Liver (tissue), 9 donors: ENCODE results near the gene TUBA1C. TPM values are rescaled to one million over a fixed set of nuclear protein-coding genes. Genes with fewer than 3 reads are reported as not detected.

ENCODE experiments used
- DNase-seq: peaks from one replicate; pipeline ENCODE4 v3.0.0-alpha.2; 2017; ENCODE audit warnings: low spot score
- H3K27ac ChIP-seq, 2 donors: one replicate each; pipeline ENCODE4 v1.7.0; 2013; ENCODE audit warnings: inconsistent platforms in 2 of 2, low read length in 2 of 2, control low read depth in 1 of 2, low read depth in 1 of 2, mild to moderate bottlenecking in 1 of 2
- H3K27me3 ChIP-seq, 4 donors: one replicate each; pipeline versions ENCODE4 v1.6.1 to v1.7.0; 2013; ENCODE audit warnings: low read length in 3 of 4, inconsistent platforms in 1 of 4, mild to moderate bottlenecking in 1 of 4, moderate library complexity in 1 of 4; ENCODE audit not compliant: control insufficient read depth in 4 of 4, insufficient read depth in 4 of 4
- H3K36me3 ChIP-seq, 4 donors: one replicate each; pipeline versions ENCODE4 v1.6.1 to v1.7.0; 2013; ENCODE audit warnings: low read length in 3 of 4, mild to moderate bottlenecking in 3 of 4, low read depth in 1 of 4, moderate library complexity in 1 of 4; ENCODE audit not compliant: control insufficient read depth in 4 of 4, insufficient read depth in 3 of 4
- H3K4me1 ChIP-seq, 4 donors: one replicate each; pipeline versions ENCODE4 v1.6.1 to v1.7.0; 2013; ENCODE audit warnings: low read length in 3 of 4, mild to moderate bottlenecking in 3 of 4, moderate library complexity in 1 of 4; ENCODE audit not compliant: control insufficient read depth in 4 of 4, insufficient read depth in 4 of 4
- H3K4me3 ChIP-seq, 3 donors: one replicate each; pipeline versions ENCODE4 v1.6.1 to v1.7.0; 2013; ENCODE audit warnings: low read length in 3 of 3, control low read depth in 1 of 3, low read depth in 1 of 3, mild to moderate bottlenecking in 1 of 3
- H3K9ac ChIP-seq, 2 donors: one replicate each; pipeline ENCODE4 v1.7.0; 2013; ENCODE audit warnings: low read length in 2 of 2, mild to moderate bottlenecking in 2 of 2, moderate library complexity in 2 of 2, control low read depth in 1 of 2, low read depth in 1 of 2
- H3K9me3 ChIP-seq, 4 donors: one replicate each; pipeline versions ENCODE4 v1.6.1 to v1.7.0; 2013; ENCODE audit warnings: low read length in 3 of 4; ENCODE audit not compliant: control insufficient read depth in 4 of 4
- EGR1 ChIP-seq, 2 donors: IDR thresholded peaks; 2 replicates each; pipeline ENCODE4 v1.6.1; 2016 to 2018; ENCODE audit warnings: antibody characterized with exemption in 2 of 2, low read depth in 2 of 2
- FOXA1 ChIP-seq: IDR thresholded peaks from 2 replicates; pipeline ENCODE4 v1.6.1; 2016; ENCODE audit warnings: antibody characterized with exemption
- FOXA2 ChIP-seq: IDR thresholded peaks from 2 replicates; pipeline ENCODE4 v1.6.1; 2016; ENCODE audit warnings: antibody characterized with exemption
- GABPA ChIP-seq, 2 donors: IDR thresholded peaks in 1 of 2; conservative IDR thresholded peaks in 1 of 2; 2 replicates each; pipeline ENCODE4 v1.6.1; 2016; ENCODE audit warnings: antibody characterized with exemption in 2 of 2, mild to moderate bottlenecking in 1 of 2, moderate library complexity in 1 of 2
- HNF4A ChIP-seq, 2 donors: conservative IDR thresholded peaks; 2 replicates each; pipeline ENCODE4 v1.6.1; 2016; ENCODE audit warnings: antibody characterized with exemption in 2 of 2, mild to moderate bottlenecking in 2 of 2
- HNF4G ChIP-seq: IDR thresholded peaks from 2 replicates; pipeline ENCODE4 v1.6.1; 2016; ENCODE audit warnings: antibody characterized with exemption
- JUND ChIP-seq, 2 donors: IDR thresholded peaks; 2 replicates each; pipeline ENCODE4 v1.6.1; 2016; ENCODE audit warnings: antibody characterized with exemption in 2 of 2
- NR2F2 ChIP-seq: IDR thresholded peaks from 2 replicates; pipeline ENCODE4 v1.6.1; 2016; ENCODE audit warnings: antibody characterized with exemption
- RAD21 ChIP-seq, 2 donors: IDR thresholded peaks; 2 replicates each; pipeline ENCODE4 v1.6.1; 2016; ENCODE audit warnings: antibody characterized with exemption in 2 of 2, mild to moderate bottlenecking in 2 of 2
- RXRA ChIP-seq, 2 donors: IDR thresholded peaks; 2 replicates each; pipeline ENCODE4 v1.6.1; 2017 to 2018; ENCODE audit warnings: antibody characterized with exemption in 2 of 2, mild to moderate bottlenecking in 1 of 2
- SP1 ChIP-seq: IDR thresholded peaks from 2 replicates; pipeline ENCODE4 v1.6.1; 2018; ENCODE audit warnings: antibody characterized with exemption, mild to moderate bottlenecking
- TAF1 ChIP-seq: conservative IDR thresholded peaks from 2 replicates; pipeline ENCODE4 v1.6.1; 2016; ENCODE audit warnings: antibody characterized with exemption, mild to moderate bottlenecking
- YY1 ChIP-seq: IDR thresholded peaks from 2 replicates; pipeline ENCODE4 v1.6.1; 2016; ENCODE audit warnings: antibody characterized with exemption, mild to moderate bottlenecking
- WGBS: extraction: QIAGEN DNeasy Blood & Tissue Kit; methylation state at CpG from one replicate; pipeline ENCODE4 v1.1.7; 2013; 5-methylcytosine and 5-hydroxymethylcytosine counted together
- polyA plus RNA-seq, 2 donors: library from polyadenylated mRNA; stranded (reverse) in 1 of 2; unstranded in 1 of 2; fragments of 200-250 nt in 1 of 2; fragments of >200 nt in 1 of 2; fragmentation: Nextera tagmentation in 1 of 2; extraction: Ambion mirVana in 1 of 2; gene quantifications; one replicate each; pipeline versions ENCODE4 v1.2.1 to v1.2.3, GENCODE V29; 2013 to 2015
- total RNA-seq, 2 donors: library from RNA; depleted of rRNA; stranded (reverse); fragments of >200 nt; gene quantifications; one replicate each; pipeline ENCODE4 v1.2.3, GENCODE V29; 2014
- TF ChIP-seq, protein P1 (sequence below): IDR thresholded peaks from 2 replicates; pipeline ENCODE4 v1.6.1; 2016; ENCODE audit warnings: antibody characterized with exemption, mild to moderate bottlenecking
- TF ChIP-seq, protein P2 (sequence below): fragments of 150-350 bp; IDR thresholded peaks from 2 replicates; pipeline ENCODE4 v1.5.1; 2017; ENCODE audit warnings: improper control_type of control experiment, low read depth, low read length; ENCODE audit not compliant: missing input control
- TF ChIP-seq, protein P3 (sequence below): IDR thresholded peaks from 2 replicates; pipeline ENCODE4 v1.6.1; 2016; ENCODE audit warnings: antibody characterized with exemption
- TF ChIP-seq, protein P4 (sequence below): IDR thresholded peaks from 2 replicates; pipeline ENCODE4 v1.6.1; 2016; ENCODE audit warnings: antibody characterized with exemption
- TF ChIP-seq, protein P5 (sequence below): IDR thresholded peaks from 2 replicates; pipeline ENCODE4 v1.6.1; 2016; ENCODE audit warnings: antibody characterized with exemption
- donor health status: healthy.
- donor health status: healthy.
- donor health status: healthy.
- donor health status: healthy.
- donor health status: healthy.

TUBA1C gene
- total and polyA plus RNA-seq, 4 donors: 54.6 to 162 (median 103) TPM

DNA sequence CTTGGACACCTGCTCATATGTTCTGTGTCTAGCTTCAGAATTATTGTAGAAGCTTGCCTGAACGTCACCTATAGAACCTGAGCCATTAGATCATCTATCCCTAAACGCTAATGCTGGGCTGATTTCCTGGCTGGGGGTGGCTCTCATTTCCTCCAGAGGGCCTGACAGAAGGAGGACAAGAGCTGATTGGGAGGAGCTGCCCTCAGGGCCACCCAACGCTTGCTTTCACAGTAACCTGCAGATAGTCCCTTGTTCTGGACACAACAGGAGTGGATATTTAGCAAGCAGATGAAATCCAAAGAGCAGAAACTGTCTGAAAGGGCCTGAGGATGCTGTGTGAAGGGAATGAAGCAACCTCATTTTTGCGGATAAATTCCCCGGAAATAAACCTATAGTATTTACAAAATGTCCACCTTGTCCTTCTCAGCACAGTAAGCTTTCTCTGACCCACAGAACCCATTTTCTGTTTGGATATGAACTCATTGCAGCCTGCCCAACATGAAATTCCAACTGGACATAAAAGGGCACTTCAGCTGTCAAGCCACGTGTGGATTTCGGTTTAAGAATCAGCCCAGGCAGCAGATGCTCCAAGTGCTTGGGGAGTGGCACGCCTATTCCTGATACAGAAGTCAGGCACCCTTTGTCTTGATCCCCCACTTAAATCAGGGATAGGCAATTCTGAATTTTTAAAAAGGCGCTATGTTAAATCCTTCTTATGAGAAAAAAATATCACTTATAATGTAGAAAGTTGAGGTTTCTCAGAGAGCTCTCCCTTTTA, 32.8 kb upstream of the TUBA1C start:
- Histone ChIP-seq H3K9ac (no peak overlapping the region), H3K4me1 (no peaks in the 10 kb centered on the region), H3K4me3 (no peak overlapping the region), H3K9me3 (no peaks in the 10 kb centered on the region), H3K27me3 (no peaks in the 10 kb centered on the region), H3K27ac (peak overlapping the region in 1 of 2 donors; percentile 71), H3K36me3 (no peaks in the 10 kb centered on the region)
- TF ChIP-seq FOXA1: no peak
- TF ChIP-seq HNF4G: no peak
- no peak for TF ChIP-seq JUND (IDR thresholded peaks at IDR 0.05)
- no peak for TF ChIP-seq NR2F2
- no peak for TF ChIP-seq TAF1
- TF ChIP-seq YY1: no peak
- WGBS: 80% methylated on average over 9 of the region's 9 CpGs
- DNase-seq: no peak

- DNase-seq: peak; percentile 62
- Histone ChIP-seq H3K4me3 (no peak overlapping the region), H3K27me3 (no peaks in the 10 kb centered on the region), H3K27ac (peak overlapping the region; percentile 71 to 76), H3K4me1 (no peaks in the 10 kb centered on the region), H3K9ac (peak overlapping the region in 1 of 2 donors; percentile 10), H3K9me3 (no peaks in the 10 kb centered on the region), H3K36me3 (no peaks in the 10 kb centered on the region)
- WGBS: 62% methylated on average over 25 of the region's 25 CpGs
- TF ChIP-seq HNF4G (no peak), SP1 (peak; percentile 50), JUND (IDR thresholded peaks at IDR 0.05) (no peak), RAD21 (IDR thresholded peaks at IDR 0.05) (peak in 1 of 2 donors; percentile 12), TAF1 (no peak), GABPA (IDR thresholded peaks at IDR 0.05 in 1 of 2, conservative IDR thresholded peaks at IDR 0.05 in 1 of 2) (no peak), YY1 (no peak), NR2F2 (peak; percentile 55), EGR1 (IDR thresholded peaks at IDR 0.05; ENCODE audit: low read depth in 2 of 2) (no peak), FOXA1 (no peak), RXRA (IDR thresholded peaks at IDR 0.05) (peak in 1 of 2 donors; percentile 7), FOXA2 (no peak), HNF4A (conservative IDR thresholded peaks at IDR 0.05) (no peak)
- TF ChIP-seq, protein P1, sequence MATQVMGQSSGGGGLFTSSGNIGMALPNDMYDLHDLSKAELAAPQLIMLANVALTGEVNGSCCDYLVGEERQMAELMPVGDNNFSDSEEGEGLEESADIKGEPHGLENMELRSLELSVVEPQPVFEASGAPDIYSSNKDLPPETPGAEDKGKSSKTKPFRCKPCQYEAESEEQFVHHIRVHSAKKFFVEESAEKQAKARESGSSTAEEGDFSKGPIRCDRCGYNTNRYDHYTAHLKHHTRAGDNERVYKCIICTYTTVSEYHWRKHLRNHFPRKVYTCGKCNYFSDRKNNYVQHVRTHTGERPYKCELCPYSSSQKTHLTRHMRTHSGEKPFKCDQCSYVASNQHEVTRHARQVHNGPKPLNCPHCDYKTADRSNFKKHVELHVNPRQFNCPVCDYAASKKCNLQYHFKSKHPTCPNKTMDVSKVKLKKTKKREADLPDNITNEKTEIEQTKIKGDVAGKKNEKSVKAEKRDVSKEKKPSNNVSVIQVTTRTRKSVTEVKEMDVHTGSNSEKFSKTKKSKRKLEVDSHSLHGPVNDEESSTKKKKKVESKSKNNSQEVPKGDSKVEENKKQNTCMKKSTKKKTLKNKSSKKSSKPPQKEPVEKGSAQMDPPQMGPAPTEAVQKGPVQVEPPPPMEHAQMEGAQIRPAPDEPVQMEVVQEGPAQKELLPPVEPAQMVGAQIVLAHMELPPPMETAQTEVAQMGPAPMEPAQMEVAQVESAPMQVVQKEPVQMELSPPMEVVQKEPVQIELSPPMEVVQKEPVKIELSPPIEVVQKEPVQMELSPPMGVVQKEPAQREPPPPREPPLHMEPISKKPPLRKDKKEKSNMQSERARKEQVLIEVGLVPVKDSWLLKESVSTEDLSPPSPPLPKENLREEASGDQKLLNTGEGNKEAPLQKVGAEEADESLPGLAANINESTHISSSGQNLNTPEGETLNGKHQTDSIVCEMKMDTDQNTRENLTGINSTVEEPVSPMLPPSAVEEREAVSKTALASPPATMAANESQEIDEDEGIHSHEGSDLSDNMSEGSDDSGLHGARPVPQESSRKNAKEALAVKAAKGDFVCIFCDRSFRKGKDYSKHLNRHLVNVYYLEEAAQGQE: no peak
- TF ChIP-seq, protein P2, sequence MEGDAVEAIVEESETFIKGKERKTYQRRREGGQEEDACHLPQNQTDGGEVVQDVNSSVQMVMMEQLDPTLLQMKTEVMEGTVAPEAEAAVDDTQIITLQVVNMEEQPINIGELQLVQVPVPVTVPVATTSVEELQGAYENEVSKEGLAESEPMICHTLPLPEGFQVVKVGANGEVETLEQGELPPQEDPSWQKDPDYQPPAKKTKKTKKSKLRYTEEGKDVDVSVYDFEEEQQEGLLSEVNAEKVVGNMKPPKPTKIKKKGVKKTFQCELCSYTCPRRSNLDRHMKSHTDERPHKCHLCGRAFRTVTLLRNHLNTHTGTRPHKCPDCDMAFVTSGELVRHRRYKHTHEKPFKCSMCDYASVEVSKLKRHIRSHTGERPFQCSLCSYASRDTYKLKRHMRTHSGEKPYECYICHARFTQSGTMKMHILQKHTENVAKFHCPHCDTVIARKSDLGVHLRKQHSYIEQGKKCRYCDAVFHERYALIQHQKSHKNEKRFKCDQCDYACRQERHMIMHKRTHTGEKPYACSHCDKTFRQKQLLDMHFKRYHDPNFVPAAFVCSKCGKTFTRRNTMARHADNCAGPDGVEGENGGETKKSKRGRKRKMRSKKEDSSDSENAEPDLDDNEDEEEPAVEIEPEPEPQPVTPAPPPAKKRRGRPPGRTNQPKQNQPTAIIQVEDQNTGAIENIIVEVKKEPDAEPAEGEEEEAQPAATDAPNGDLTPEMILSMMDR: peak; percentile 6
- TF ChIP-seq, protein P3, sequence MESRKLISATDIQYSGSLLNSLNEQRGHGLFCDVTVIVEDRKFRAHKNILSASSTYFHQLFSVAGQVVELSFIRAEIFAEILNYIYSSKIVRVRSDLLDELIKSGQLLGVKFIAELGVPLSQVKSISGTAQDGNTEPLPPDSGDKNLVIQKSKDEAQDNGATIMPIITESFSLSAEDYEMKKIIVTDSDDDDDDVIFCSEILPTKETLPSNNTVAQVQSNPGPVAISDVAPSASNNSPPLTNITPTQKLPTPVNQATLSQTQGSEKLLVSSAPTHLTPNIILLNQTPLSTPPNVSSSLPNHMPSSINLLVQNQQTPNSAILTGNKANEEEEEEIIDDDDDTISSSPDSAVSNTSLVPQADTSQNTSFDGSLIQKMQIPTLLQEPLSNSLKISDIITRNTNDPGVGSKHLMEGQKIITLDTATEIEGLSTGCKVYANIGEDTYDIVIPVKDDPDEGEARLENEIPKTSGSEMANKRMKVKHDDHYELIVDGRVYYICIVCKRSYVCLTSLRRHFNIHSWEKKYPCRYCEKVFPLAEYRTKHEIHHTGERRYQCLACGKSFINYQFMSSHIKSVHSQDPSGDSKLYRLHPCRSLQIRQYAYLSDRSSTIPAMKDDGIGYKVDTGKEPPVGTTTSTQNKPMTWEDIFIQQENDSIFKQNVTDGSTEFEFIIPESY: no peak
- TF ChIP-seq, protein P4, sequence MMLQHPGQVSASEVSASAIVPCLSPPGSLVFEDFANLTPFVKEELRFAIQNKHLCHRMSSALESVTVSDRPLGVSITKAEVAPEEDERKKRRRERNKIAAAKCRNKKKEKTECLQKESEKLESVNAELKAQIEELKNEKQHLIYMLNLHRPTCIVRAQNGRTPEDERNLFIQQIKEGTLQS: no peak
- TF ChIP-seq, protein P5, sequence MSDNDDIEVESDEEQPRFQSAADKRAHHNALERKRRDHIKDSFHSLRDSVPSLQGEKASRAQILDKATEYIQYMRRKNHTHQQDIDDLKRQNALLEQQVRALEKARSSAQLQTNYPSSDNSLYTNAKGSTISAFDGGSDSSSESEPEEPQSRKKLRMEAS: no peak
Observed at GRCh38 chr12:49232940-49233841, 31.7 kb upstream of the TUBA1C start.
